HFF-Myc (cell line): Measurements from ENCODE around the gene GCNT4.

Experiments
- DNase-seq: peaks from one replicate; pipeline ENCODE4 v3.0.0-alpha.2; 2011; ENCODE audit warnings: low read depth; ENCODE audit errors: extremely low read depth
- H3K4me3 ChIP-seq: replicated peaks from 2 replicates; pipeline ENCODE4 v1.5.1; 2011; ENCODE audit warnings: low read depth, mild to moderate bottlenecking, control low read depth, low read length
- TF ChIP-seq, protein P1 (sequence below): IDR thresholded peaks from 2 replicates; pipeline ENCODE4 v1.5.1; 2012; ENCODE audit warnings: mild to moderate bottlenecking, low read depth, low read length, control low read depth; ENCODE audit errors: missing control alignments

The GCNT4 gene

DNA sequence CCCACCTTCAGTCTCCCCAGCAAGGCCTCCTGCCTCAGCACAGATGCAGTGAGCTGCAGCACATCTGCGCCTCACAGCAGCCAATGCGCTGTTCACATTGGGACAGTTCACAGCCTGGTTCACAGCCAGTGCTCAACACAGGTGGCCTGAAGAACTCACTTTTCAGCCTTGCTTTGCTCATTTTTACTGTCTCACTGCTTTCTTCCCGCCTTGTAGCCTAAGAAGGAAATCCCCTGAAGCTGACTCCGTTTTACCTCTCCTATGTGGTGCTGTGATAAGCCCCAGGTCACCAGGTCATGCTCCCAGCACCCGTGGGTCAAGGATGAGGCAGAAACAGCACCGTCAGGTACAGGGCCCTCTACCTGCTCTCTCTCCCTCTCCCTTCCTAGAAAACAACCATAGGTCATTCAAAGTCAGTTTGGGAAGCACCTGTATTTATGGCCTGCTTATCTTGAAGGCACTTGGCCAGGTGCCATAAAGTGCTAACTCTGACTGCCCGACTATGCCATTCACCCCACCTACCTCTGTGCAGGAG, 1.1 kb downstream of the GCNT4 start:
- TF ChIP-seq, protein P1, sequence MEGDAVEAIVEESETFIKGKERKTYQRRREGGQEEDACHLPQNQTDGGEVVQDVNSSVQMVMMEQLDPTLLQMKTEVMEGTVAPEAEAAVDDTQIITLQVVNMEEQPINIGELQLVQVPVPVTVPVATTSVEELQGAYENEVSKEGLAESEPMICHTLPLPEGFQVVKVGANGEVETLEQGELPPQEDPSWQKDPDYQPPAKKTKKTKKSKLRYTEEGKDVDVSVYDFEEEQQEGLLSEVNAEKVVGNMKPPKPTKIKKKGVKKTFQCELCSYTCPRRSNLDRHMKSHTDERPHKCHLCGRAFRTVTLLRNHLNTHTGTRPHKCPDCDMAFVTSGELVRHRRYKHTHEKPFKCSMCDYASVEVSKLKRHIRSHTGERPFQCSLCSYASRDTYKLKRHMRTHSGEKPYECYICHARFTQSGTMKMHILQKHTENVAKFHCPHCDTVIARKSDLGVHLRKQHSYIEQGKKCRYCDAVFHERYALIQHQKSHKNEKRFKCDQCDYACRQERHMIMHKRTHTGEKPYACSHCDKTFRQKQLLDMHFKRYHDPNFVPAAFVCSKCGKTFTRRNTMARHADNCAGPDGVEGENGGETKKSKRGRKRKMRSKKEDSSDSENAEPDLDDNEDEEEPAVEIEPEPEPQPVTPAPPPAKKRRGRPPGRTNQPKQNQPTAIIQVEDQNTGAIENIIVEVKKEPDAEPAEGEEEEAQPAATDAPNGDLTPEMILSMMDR = no peak
- H3K4me3 ChIP-seq = no peak overlapping the region
- DNase-seq = no peak

- no peak for DNase-seq
- H3K4me3 ChIP-seq = no peak overlapping the region
- TF ChIP-seq, protein P1 = no peak
These were observed 1.9 kb downstream of the GCNT4 start for GRCh38 chr5:75050415-75050814.

- H3K4me3 ChIP-seq = no peak overlapping the region
- TF ChIP-seq, protein P1 = peak; percentile 83
- no peak for DNase-seq
These were observed 2.7 kb downstream of the GCNT4 start for GRCh38 chr5:75049456-75050351.

GRCh38 chr5:75048457-75048953, 3.9 kb downstream of the GCNT4 start:
- DNase-seq = no peak
- no peak overlapping the region for H3K4me3 ChIP-seq
- TF ChIP-seq, protein P1 = no peak

GRCh38 chr5:75047356-75047755, 5.0 kb downstream of the GCNT4 start:
- TF ChIP-seq, protein P1 = no peak
- no peak overlapping the region for H3K4me3 ChIP-seq
- no peak for DNase-seq

GRCh38 chr5:75046366-75047142, 5.8 kb downstream of the GCNT4 start:
- no peak for DNase-seq
- H3K4me3 ChIP-seq = no peak overlapping the region
- TF ChIP-seq, protein P1 = no peak
